ENCODE results near the gene RNFT2. TPM values are rescaled to one million over a fixed set of nuclear protein-coding genes. Genes with fewer than 3 reads are reported as not detected.

RNFT2 gene
- total and polyA plus RNA-seq, 2 donors from 2014 or later = 4.3 to 6.8 TPM

GRCh38 chr12:116901612-116902011 is 163.5 kb downstream of the RNFT2 start:
- no peak for DNase-seq
- no peak for FAIRE-seq
- no peak overlapping the region for H3K9ac ChIP-seq (ENCODE audit: low read length in 3 of 3)
- H3K36me3 ChIP-seq (ENCODE audit: control insufficient read depth in 2 of 3, insufficient read depth in 3 of 3, low read length in 3 of 3) = no peaks in the 10 kb centered on the region
- H3K9me3 ChIP-seq (ENCODE audit: control insufficient read depth in 2 of 3, insufficient read depth in 1 of 3, low read length in 3 of 3) = no peaks in the 10 kb centered on the region
- H3K4me1 ChIP-seq (ENCODE audit: control insufficient read depth in 2 of 3, insufficient read depth in 2 of 3, low read depth in 1 of 3, low read length in 3 of 3) = no peaks in the 10 kb centered on the region
- H3K27me3 ChIP-seq (ENCODE audit: control insufficient read depth, insufficient read depth, low read length) = no peaks in the 10 kb centered on the region
- TF ChIP-seq CTCF (IDR thresholded peaks at IDR 0.05; ENCODE audit: borderline replicate concordance, extremely low read depth, insufficient read depth) = no peak
- intact Hi-C loops (cut with DNase I) = no loop called here
- H3K4me3 ChIP-seq (ENCODE audit: low read length in 3 of 3) = no peak overlapping the region
- H3K27ac ChIP-seq (ENCODE audit: low read depth in 2 of 2, low read length in 2 of 2) = no peak overlapping the region

Other genes with a start within 250 kb of the RNFT2 start
- gene MAP1LC3B2, start 178.9 kb upstream of the RNFT2 start, total RNA-seq = 2.1 TPM
- 4.5 TPM for gene MAP1LC3B2, start 178.9 kb upstream of the RNFT2 start, polyA plus RNA-seq (ENCODE audit: insufficient read depth, low read depth, low replicate concordance)
- 49.4 TPM for gene SPRING1, start 246 bp upstream of the RNFT2 start, total RNA-seq
- 45.3 TPM for gene SPRING1, start 246 bp upstream of the RNFT2 start, polyA plus RNA-seq (ENCODE audit: insufficient read depth, low read depth, low replicate concordance)
- gene HRK, start 143.1 kb downstream of the RNFT2 start, total RNA-seq = 5.0 TPM
- gene HRK, start 143.1 kb downstream of the RNFT2 start, polyA plus RNA-seq (ENCODE audit: insufficient read depth, low read depth, low replicate concordance) = not detected
- gene FBXW8, start 172.6 kb downstream of the RNFT2 start, total RNA-seq = 20.3 TPM
- 3.3 TPM for gene FBXW8, start 172.6 kb downstream of the RNFT2 start, polyA plus RNA-seq (ENCODE audit: insufficient read depth, low read depth, low replicate concordance)

All from kidney (tissue), 14 donors.